ENCODE measurements around the gene FNBP1. TPM values are rescaled to one million over a fixed set of nuclear protein-coding genes. Genes with fewer than 3 reads are reported as not detected.

FNBP1 gene
- polyA plus RNA-seq, 3 donors = 40.9 to 53.7 (median 47.7) TPM

- DNase-seq = no peak
These were observed 179.8 kb downstream of the FNBP1 start for GRCh38 chr9:129863059-129863690.

GRCh38 chr9:129861447-129861827 lies 181.6 kb downstream of the FNBP1 start:
- DNase-seq = no peak

DNA sequence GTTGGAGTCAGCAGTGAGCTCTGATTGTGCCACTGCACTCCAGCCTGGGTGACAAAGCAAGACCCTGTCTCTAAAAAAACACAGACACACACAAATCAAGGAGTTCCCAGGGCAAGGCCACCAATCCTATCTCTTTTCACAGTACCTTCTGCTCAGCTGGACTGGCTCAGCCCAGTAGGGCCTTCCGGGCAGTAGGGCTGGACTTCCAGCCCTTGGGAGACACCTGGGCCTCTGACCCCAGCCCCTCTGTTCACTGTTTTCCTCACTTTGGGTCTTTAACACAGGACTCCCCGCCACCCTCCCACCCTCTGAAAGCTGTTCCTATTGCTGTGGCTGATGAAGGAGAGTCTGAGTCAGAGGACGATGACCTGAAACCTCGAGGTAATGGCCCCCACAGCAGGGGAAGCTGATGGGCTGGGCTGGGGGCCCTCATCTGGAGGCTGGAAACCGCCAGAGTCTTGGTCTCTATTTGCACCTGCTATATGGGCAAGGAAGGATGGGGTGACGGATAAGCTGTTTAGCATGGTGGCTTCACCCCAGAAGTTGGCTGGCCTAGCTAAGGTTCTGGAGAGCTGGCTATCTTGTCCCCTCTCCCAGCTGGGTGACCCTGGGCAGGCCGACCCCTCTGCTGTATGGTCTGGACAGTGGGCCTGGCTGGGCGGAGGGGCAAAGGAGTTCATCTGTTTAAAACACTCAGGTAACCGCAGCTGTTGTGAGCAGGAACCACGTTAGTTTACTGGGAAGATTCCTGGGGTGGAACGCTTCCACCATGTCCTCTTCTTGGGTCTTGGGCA lies 182.1 kb downstream of the FNBP1 start:
- DNase-seq = no peak

DNA sequence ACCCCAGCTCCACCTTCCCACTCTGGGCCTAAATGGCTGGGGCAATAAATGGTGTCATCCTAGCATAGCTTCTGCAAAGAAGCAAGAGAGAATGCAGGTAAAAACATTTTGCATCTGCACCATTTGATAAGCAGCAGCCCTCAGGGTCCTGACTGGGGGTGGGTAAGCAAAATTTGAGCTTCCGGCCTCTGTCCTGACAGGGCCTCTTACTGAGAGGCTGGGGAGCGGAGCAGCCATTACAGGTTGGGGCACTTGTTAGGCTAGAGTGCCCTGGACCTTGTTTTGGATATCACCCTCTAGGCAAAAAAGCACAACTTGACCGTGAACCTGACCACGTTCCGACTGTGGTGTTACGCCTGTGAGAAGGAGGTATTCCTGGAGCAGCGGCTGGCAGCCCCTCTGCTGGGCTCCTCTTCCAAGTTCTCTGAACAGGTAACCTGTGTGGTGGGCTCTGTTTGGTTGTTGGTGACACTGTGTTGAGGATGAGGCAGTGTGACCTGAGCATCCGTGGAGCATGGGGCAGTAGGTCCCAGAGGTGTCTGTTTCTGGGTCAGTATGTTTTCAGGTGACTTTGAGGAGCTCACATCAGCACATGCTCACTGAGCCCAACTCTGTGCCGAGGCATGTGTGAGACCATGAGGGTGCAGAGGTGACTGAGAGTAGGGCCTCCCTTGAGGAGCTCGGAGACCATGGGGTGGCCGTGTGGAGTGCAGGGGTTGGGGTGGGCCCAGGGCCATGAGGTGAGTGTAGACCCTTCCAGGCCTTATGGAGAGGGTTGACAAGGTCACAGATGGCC lies 184.6 kb downstream of the FNBP1 start:
- no peak for DNase-seq

GRCh38 chr9:129857207-129857606 lies 185.8 kb downstream of the FNBP1 start:
- no peak for DNase-seq

- DNase-seq = no peak
These were observed 188.3 kb downstream of the FNBP1 start for GRCh38 chr9:129854588-129855110.

DNA sequence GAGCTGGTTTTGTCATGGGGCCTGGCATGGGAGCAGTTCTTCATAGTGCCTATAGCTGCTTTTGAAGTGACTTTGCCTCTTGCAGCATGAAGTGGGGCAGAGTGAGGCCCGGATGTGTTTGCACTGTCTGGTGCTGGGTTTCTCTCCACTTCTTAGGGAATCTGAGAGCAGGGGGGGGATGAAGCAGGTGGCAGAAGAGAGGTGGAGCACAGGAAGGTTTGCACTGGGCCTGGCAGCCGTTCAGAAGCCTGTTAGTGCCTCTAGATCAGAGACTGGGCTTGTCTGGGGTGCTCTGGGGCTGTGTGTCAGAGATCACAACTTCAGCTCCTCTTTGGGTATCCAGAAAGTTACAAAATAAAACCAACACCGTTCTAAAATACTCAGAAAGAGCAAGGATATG lies 189.4 kb downstream of the FNBP1 start:
- DNase-seq = no peak

- DNase-seq = no peak
These were observed 190.4 kb downstream of the FNBP1 start for GRCh38 chr9:129852579-129852978.

DNA sequence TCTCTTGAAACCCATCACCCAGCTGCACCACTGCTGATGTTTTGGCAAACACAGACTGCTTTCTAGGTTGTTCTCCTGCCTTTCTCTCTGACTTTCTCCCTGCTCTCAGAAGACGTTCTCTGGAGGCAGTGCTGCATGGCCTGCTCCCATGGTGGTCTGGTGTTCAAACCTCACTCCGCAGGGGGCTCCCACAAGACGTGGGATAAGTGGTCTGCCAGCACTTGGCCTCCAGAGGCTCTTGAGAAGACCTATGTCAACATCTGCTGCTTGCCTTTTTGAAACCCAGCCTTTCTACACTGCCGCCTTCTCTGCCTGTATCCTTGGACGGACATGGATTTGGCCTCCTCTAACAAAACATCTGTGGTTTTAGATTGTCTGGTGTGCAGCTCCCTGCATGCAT lies 191.2 kb downstream of the FNBP1 start:
- no peak for DNase-seq

- DNase-seq = no peak
These were observed 192.0 kb downstream of the FNBP1 start for GRCh38 chr9:129850821-129851550.

GRCh38 chr9:129849901-129850300 lies 193.1 kb downstream of the FNBP1 start:
- no peak for DNase-seq

DNA sequence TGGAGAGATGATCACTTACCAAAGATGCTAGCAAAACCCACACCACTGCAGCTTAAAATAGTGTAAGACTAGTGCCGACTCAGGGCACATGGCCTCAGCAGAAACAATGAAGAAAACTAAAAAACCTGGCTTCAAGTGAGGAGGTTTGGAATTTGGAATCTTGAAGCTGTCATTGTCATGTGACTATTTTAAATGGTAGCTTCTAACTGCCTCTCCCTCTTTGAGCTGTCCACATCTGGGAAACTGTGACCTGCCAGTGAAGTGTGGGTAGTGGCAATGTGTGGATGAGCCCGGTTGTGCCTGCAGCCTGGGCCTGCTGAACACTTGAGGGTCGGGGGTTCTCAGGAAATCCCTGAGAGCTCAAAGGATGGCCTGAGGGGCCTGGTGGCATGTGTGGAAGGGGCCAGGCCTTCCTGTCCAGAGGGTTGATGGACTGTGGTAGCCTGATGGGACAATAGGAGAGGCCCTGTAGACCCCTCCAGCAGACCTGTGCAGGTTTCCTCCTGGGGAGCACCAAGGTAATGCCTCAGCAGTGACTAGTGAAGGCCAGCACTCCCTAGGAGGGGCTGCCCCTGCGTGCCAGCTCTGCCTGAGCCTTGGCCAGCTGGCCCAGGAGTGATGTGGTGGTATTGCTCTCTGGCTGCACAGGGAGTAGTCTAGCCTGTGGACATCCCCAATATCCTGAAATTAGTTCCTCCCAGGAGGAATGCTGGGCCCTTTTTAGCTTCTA lies 194.1 kb downstream of the FNBP1 start:
- DNase-seq = no peak

- no peak for DNase-seq
These were observed 197.6 kb downstream of the FNBP1 start for GRCh38 chr9:129845373-129845772.

- no peak for DNase-seq
These were observed 201.9 kb downstream of the FNBP1 start for GRCh38 chr9:129841071-129841470.

DNA sequence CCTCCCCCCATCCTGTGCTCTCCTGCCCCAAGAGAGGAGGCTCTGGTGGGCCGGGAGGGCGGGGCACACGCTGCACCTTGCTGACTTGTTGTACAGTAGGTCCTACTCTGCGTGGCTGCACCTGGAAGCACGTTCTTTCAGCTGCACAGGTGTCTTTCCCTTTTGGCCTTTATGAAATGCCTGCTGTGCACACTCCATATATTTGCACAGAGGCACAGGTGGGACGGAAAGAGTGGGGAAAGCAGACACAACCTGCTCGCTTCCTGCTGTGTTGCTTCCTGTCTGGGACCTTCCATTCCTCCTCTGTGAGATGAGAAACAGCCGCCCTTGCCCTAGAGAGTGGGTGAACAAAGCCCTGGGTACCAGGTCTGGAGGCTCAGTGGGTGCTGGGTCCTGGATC lies 203.0 kb downstream of the FNBP1 start:
- DNase-seq = no peak

DNA sequence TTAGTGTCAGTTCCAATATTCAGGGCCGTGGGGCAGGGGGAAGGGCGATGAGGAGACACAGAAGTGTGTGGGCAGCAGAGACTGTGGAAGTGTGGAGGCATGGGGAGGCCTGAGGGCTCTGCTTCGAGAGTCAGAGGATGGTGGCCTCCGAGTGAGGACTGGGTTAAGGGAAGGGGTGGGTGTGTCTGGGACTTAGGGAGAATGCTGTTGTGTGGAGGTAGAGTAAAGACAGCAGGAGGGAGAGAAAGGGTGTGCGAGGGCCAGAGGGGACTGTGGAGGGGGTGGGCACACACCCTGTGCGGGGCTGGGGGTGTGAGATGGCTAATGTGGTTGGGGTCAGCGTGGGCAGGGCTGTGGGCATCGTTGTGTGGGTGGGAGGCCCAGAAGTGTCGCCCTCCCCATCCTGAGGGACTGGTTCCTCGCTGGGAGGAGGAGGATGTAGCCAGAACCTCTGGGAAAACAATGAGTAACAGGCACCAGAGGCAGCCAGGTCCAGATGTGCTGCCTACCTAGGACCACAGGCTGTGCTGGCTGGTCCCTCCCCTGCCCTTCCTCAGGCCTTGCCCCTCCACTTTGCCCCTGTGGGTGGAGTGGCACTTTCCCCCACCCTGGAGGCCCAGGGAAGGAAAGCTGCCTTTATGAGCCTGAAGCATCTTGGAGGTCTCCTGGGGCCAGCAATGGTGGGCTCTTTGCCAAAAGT lies 203.5 kb downstream of the FNBP1 start:
- DNase-seq = no peak

DNA sequence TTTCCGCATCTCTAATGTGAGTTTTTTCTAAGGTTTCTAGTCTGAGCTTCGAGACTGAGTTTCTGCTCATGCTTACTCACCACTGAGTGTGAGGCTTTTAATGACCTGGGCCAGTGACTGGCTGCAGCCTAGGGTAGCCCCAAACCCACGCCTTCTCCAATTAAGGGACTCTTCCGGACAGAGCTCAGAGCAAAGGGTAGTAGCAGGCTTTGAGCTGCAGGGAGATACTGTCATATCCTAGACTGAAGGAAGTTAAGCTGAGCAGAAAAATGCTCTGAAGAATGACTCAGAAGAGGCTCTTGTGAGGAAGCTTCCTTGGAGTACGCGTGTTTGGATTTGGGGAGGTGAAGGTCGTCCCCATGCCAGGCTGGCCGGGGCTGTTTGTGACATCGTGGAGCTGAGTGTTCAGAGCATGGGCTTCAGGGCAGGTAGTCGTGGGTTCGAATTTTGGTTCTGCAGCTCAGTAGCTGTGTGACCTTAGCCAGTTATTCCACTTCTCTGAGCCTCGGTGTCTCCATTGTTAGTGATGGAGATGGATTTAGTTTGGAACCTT lies 204.2 kb downstream of the FNBP1 start:
- no peak for DNase-seq
